GM12878 (cell line): ENCODE results near the gene KRTAP4-5.
"Not testable (repeated sequence)": the region's sequence is repeated elsewhere in the genome, so short reads cannot be mapped to it uniquely, and the experiment has no call there.

Experiments used
- CTCF ChIP-seq, 3 experiments: IDR thresholded peaks in 2 of 3; conservative IDR thresholded peaks in 1 of 3; 2 replicates each; pipeline ENCODE4 v1.5.1; 2011; ENCODE audit warnings: low read depth in 3 of 3, low read length in 3 of 3, mild to moderate bottlenecking in 3 of 3, control low read depth in 2 of 3, moderate library complexity in 2 of 3, inconsistent platforms in 1 of 3, mixed read lengths in 1 of 3; ENCODE audit not compliant: control insufficient read depth in 2 of 3, insufficient read depth in 1 of 3; ENCODE audit errors: extremely low read depth in 1 of 3
- EZH2 ChIP-seq: IDR thresholded peaks from 2 replicates; pipeline ENCODE4 v1.6.1; 2012; ENCODE audit warnings: low read depth, mild to moderate bottlenecking, control low read depth, inconsistent platforms, low read length, borderline replicate concordance; ENCODE audit not compliant: control insufficient read depth
- SKIL ChIP-seq: fragments of 450-650 bp; IDR thresholded peaks from 2 replicates; pipeline ENCODE4 v1.6.1; 2017; ENCODE audit warnings: mild to moderate bottlenecking, low read depth, inconsistent platforms; ENCODE audit not compliant: poor library complexity, severe bottlenecking
- YY1 ChIP-seq: IDR thresholded peaks from 2 replicates; pipeline ENCODE4 v1.6.1; 2011; ENCODE audit warnings: low read depth, mild to moderate bottlenecking, low read length

- TF ChIP-seq YY1; SKIL; CTCF (IDR thresholded peaks at IDR 0.05 in 2 of 3, conservative IDR thresholded peaks at IDR 0.05 in 1 of 3; ENCODE audit: control insufficient read depth in 2 of 3, extremely low read depth in 1 of 3, insufficient read depth in 1 of 3, low read depth in 3 of 3, low read length in 3 of 3); EZH2: not testable (repeated sequence)
Observed at GRCh38 chr17:41123991-41124371, 25.6 kb downstream of the KRTAP4-5 start, which contains the start of gene KRTAP4-12.
